K562 (cell line): ENCODE measurements around the gene MFAP5. TPM values are rescaled to one million over a fixed set of nuclear protein-coding genes. Genes with fewer than 3 reads are reported as not detected.
A peak's percentile ranks its signal among the peaks of the same experiment; 100 is the strongest.

Source experiments
- BHLHE40 ChIP-seq: IDR thresholded peaks from 2 replicates; pipeline ENCODE4 v1.6.1; 2011; ENCODE audit warnings: low read length, improper control_type of control experiment
- BRCA1 ChIP-seq, 2 experiments: fragments of 450-650 bp in 1 of 2; sonication (generic) in 1 of 2; formaldehyde crosslinking in 1 of 2; IDR thresholded peaks; 2 replicates each; pipeline versions ENCODE4 v1.5.0 to v1.6.1; 2017 to 2020; ENCODE audit warnings: mild to moderate bottlenecking in 1 of 2, missing genetic modification reagents in 1 of 2
- CCNT2 ChIP-seq: IDR thresholded peaks from 2 replicates; pipeline ENCODE4 v1.6.1; 2011; ENCODE audit warnings: borderline replicate concordance, low read depth, mild to moderate bottlenecking, moderate library complexity, mixed read lengths, low read length; ENCODE audit not compliant: insufficient read length; ENCODE audit errors: extremely low read depth
- ELF4 ChIP-seq: fragments of 450-650 bp; formaldehyde crosslinking; IDR thresholded peaks from 2 replicates; pipeline ENCODE4 v1.4.0; 2022; ENCODE audit warnings: missing genetic modification characterization
- HNRNPH1 ChIP-seq: fragments of 200-400 bp; formaldehyde crosslinking; optimal IDR thresholded peaks from 2 replicates; pipeline ENCODE3; 2017; ENCODE audit warnings: low read depth, mild to moderate bottlenecking, low read length, moderate library complexity
- MCM5 ChIP-seq: fragments of 450-650 bp; IDR thresholded peaks from 2 replicates; pipeline ENCODE4 v1.6.1; 2016; ENCODE audit warnings: low read depth
- MED1 ChIP-seq: sonication (generic); formaldehyde crosslinking; IDR thresholded peaks from 2 replicates; pipeline ENCODE4 v1.8.1; 2023; ENCODE audit warnings: missing genetic modification reagents, borderline replicate concordance
- NCOA2 ChIP-seq, 2 experiments: fragments of 450-650 bp; IDR thresholded peaks; 2 replicates each; pipeline ENCODE4 v1.6.1; 2018; ENCODE audit warnings: mild to moderate bottlenecking in 2 of 2, moderate library complexity in 1 of 2; ENCODE audit not compliant: partially characterized antibody in 2 of 2
- NCOA4 ChIP-seq: fragments of 450-650 bp; IDR thresholded peaks from 2 replicates; pipeline ENCODE4 v1.6.1; 2018; ENCODE audit warnings: mild to moderate bottlenecking; ENCODE audit not compliant: partially characterized antibody
- NEUROD1 ChIP-seq: fragments of 150-350 bp; IDR thresholded peaks from 2 replicates; pipeline ENCODE4 v1.6.1; 2014; ENCODE audit warnings: borderline replicate concordance, low read length, low read depth; ENCODE audit not compliant: partially characterized antibody
- NFIC ChIP-seq: fragments of 450-650 bp; IDR thresholded peaks from 2 replicates; pipeline ENCODE4 v1.6.1; 2017; ENCODE audit warnings: mild to moderate bottlenecking, inconsistent platforms
- NR3C1 ChIP-seq: sonication (generic); formaldehyde crosslinking; IDR thresholded peaks from 2 replicates; pipeline ENCODE4 v1.8.1; 2022; ENCODE audit warnings: missing genetic modification reagents
- POU5F1 ChIP-seq: fragments of 150-350 bp; IDR thresholded peaks from 2 replicates; pipeline ENCODE4 v1.6.1; 2014; ENCODE audit warnings: borderline replicate concordance, low read length, low read depth, mild to moderate bottlenecking; ENCODE audit not compliant: partially characterized antibody
- SRSF1 ChIP-seq: fragments of 200-400 bp; formaldehyde crosslinking; IDR thresholded peaks from 2 replicates; pipeline ENCODE4 v1.6.1; 2017; ENCODE audit warnings: mild to moderate bottlenecking, low read depth, low read length, moderate library complexity
- ZNF23 ChIP-seq: fragments of 250-450 bp; sonication (Bioruptor Pico); IDR thresholded peaks from 2 replicates; pipeline ENCODE4 v1.4.0; 2020; ENCODE audit warnings: mild to moderate bottlenecking
- ZNF830 ChIP-seq: fragments of 250-450 bp; sonication (Bioruptor Pico); IDR thresholded peaks from 2 replicates; pipeline ENCODE4 v1.5.0; 2021; ENCODE audit warnings: mild to moderate bottlenecking
- polyA plus RNA-seq, 8 experiments: library from polyadenylated mRNA; depleted of rRNA in 4 of 8; stranded (reverse) in 5 of 8; unstranded in 3 of 8; fragments of >200 nt; fragmentation: Nextera tagmentation in 2 of 8; fragmentation: Illumina TruSeq in 1 of 8; extraction: Ambion mirVana in 2 of 8; extraction: Trizol in 1 of 8; gene quantifications; 2 replicates each; pipeline versions ENCODE4 v1.2.1 to v1.2.3, GENCODE V29; 2011 to 2014; ENCODE audit warnings: inconsistent platforms in 1 of 8, missing spikeins in 1 of 8
- total RNA-seq, 7 experiments: library from RNA; depleted of rRNA in 6 of 7; stranded (reverse); fragments of >200 nt in 6 of 7; fragmentation: Illumina TruSeq in 2 of 7; extraction: Trizol in 2 of 7; gene quantifications; 2 replicates each; pipeline versions ENCODE4 v1.2.1 to v1.2.3, GENCODE V29; 2011 to 2021; ENCODE audit warnings: low replicate concordance in 1 of 7
- TF ChIP-seq, protein P1 (sequence below): sonication (generic); formaldehyde crosslinking; IDR thresholded peaks from 2 replicates; pipeline ENCODE4 v1.8.1; 2022; ENCODE audit warnings: missing genetic modification reagents
- TF ChIP-seq, protein P2 (sequence below): fragments of 250-450 bp; sonication (Bioruptor Pico); IDR thresholded peaks from 2 replicates; pipeline ENCODE4 v1.8.0; 2022; ENCODE audit warnings: moderate library complexity, mild to moderate bottlenecking, inconsistent platforms
- TF ChIP-seq, protein P3 (sequence below): fragments of 250-450 bp; sonication (Bioruptor Pico); IDR thresholded peaks from 2 replicates; pipeline ENCODE4 v1.4.0; 2020; ENCODE audit warnings: borderline replicate concordance
- TF ChIP-seq, protein P4 (sequence below): fragments of 450-650 bp; IDR thresholded peaks from 2 replicates; pipeline ENCODE4 v1.7.1; 2018; ENCODE audit warnings: mild to moderate bottlenecking, low read depth; ENCODE audit not compliant: partially characterized antibody
- TF ChIP-seq, protein P5 (sequence below): fragments of 450-650 bp; IDR thresholded peaks from 2 replicates; pipeline ENCODE4 v1.6.1; 2016; ENCODE audit warnings: antibody characterized with exemption

Gene MFAP5
- total and polyA plus RNA-seq, 9 of the 15 experiments (the other 6 are each of a cell fraction or from before 2014, with no cell fraction given), result not detected

DNA sequence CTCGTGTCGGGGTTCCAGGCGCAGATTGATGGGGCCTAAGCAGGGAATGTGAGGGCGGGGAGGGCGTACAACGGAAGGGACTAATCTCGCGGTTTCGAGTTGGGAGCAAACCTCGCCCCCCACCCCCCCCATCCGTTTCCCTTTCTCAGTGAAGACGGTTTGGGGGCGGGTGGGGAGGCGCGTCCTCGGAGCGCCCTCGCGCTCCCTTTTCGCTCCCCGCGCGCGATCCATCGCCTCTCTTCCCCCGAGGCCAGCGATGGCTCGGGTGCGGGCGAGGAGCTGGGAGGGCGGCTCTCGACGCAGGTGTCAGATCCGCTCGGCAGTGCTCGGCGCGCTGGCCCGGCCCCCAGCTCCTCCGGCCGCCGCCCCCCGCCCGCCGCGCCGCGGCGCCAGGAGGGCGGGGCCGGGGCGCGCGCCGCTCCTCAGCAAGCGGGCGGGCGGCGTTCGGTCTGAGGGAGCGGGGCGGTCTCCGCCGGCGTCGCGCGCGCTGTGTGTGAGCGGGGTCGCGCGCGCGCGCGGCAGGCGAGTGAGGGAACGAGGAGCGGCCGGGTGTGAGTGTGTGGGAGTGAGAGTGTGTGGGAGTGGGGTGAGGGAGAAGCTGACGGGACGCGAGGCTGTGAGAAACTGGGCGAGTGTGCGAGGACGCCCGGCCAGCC is 35.0 kb upstream of the MFAP5 start, which contains the start of gene RIMKLB (continued):
- TF ChIP-seq, protein P1, sequence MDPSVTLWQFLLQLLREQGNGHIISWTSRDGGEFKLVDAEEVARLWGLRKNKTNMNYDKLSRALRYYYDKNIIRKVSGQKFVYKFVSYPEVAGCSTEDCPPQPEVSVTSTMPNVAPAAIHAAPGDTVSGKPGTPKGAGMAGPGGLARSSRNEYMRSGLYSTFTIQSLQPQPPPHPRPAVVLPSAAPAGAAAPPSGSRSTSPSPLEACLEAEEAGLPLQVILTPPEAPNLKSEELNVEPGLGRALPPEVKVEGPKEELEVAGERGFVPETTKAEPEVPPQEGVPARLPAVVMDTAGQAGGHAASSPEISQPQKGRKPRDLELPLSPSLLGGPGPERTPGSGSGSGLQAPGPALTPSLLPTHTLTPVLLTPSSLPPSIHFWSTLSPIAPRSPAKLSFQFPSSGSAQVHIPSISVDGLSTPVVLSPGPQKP (CRISPR knock-in tag), result no peak
- no peak for TF ChIP-seq BHLHE40
- TF ChIP-seq NFIC, result no peak
- TF ChIP-seq MED1, result no peak
- no peak for TF ChIP-seq NEUROD1
- no peak for TF ChIP-seq NCOA4
- no peak for TF ChIP-seq ZNF23 (CRISPR knock-in tag)
- TF ChIP-seq, protein P2, sequence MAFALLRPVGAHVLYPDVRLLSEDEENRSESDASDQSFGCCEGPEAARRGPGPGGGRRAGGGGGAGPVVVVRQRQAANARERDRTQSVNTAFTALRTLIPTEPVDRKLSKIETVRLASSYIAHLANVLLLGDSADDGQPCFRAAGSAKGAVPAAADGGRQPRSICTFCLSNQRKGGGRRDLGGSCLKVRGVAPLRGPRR (CRISPR knock-in tag), result no peak
- TF ChIP-seq HNRNPH1, result no peak
- no peak for TF ChIP-seq NR3C1 (CRISPR knock-in tag)
- TF ChIP-seq, protein P3, sequence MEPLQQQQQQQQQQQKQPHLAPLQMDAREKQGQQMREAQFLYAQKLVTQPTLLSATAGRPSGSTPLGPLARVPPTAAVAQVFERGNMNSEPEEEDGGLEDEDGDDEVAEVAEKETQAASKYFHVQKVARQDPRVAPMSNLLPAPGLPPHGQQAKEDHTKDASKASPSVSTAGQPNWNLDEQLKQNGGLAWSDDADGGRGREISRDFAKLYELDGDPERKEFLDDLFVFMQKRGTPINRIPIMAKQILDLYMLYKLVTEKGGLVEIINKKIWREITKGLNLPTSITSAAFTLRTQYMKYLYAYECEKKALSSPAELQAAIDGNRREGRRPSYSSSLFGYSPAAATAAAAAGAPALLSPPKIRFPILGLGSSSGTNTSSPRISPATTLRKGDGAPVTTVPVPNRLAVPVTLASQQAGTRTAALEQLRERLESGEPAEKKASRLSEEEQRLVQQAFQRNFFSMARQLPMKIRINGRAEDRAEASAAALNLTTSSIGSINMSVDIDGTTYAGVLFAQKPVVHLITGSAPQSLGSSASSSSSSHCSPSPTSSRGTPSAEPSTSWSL (CRISPR knock-in tag), result no peak
- TF ChIP-seq BRCA1 (IDR thresholded peaks at IDR 0.05), result no peak
- no peak for TF ChIP-seq BRCA1 (CRISPR knock-in tag; IDR thresholded peaks at IDR 0.05)
- TF ChIP-seq ELF4, result no peak
- no peak for TF ChIP-seq SRSF1
- TF ChIP-seq ZNF830 (CRISPR knock-in tag), result no peak
- TF ChIP-seq CCNT2, result peak; percentile 38
- TF ChIP-seq, protein P4, sequence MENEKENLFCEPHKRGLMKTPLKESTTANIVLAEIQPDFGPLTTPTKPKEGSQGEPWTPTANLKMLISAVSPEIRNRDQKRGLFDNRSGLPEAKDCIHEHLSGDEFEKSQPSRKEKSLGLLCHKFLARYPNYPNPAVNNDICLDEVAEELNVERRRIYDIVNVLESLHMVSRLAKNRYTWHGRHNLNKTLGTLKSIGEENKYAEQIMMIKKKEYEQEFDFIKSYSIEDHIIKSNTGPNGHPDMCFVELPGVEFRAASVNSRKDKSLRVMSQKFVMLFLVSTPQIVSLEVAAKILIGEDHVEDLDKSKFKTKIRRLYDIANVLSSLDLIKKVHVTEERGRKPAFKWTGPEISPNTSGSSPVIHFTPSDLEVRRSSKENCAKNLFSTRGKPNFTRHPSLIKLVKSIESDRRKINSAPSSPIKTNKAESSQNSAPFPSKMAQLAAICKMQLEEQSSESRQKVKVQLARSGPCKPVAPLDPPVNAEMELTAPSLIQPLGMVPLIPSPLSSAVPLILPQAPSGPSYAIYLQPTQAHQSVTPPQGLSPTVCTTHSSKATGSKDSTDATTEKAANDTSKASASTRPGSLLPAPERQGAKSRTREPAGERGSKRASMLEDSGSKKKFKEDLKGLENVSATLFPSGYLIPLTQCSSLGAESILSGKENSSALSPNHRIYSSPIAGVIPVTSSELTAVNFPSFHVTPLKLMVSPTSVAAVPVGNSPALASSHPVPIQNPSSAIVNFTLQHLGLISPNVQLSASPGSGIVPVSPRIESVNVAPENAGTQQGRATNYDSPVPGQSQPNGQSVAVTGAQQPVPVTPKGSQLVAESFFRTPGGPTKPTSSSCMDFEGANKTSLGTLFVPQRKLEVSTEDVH, result no peak
- TF ChIP-seq NCOA2 (IDR thresholded peaks at IDR 0.05; ENCODE audit: partially characterized antibody in 2 of 2), result no peak
- TF ChIP-seq, protein P5, sequence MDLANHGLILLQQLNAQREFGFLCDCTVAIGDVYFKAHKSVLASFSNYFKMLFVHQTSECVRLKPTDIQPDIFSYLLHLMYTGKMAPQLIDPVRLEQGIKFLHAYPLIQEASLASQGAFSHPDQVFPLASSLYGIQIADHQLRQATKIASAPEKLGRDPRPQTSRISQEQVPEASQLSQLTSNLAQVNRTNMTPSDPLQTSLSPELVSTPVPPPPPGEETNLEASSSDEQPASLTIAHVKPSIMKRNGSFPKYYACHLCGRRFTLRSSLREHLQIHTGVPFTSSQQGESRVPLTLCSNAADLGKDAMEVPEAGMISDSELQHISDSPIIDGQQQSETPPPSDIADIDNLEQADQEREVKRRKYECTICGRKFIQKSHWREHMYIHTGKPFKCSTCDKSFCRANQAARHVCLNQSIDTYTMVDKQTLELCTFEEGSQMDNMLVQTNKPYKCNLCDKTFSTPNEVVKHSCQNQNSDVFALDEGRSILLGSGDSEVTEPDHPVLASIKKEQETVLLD, result peak; percentile 41; the same call in 1 of the 2 replicates
- no peak for TF ChIP-seq MCM5
- TF ChIP-seq POU5F1, result no peak
